NCI-H146 treated with DMSO at 0.1 percent for 48 hours (cell line): Measurements from ENCODE around the gene GAB2.
"Not testable (repeated sequence)": the region's sequence is repeated elsewhere in the genome, so short reads cannot be mapped to it uniquely, and the experiment has no call there.

ENCODE experiments used
- DNase-seq: peaks from one replicate; lab custom pipeline; 2025; ENCODE audit not compliant: unreplicated experiment; lab: John Stamatoyannopoulos, UW

GAB2 gene

DNA sequence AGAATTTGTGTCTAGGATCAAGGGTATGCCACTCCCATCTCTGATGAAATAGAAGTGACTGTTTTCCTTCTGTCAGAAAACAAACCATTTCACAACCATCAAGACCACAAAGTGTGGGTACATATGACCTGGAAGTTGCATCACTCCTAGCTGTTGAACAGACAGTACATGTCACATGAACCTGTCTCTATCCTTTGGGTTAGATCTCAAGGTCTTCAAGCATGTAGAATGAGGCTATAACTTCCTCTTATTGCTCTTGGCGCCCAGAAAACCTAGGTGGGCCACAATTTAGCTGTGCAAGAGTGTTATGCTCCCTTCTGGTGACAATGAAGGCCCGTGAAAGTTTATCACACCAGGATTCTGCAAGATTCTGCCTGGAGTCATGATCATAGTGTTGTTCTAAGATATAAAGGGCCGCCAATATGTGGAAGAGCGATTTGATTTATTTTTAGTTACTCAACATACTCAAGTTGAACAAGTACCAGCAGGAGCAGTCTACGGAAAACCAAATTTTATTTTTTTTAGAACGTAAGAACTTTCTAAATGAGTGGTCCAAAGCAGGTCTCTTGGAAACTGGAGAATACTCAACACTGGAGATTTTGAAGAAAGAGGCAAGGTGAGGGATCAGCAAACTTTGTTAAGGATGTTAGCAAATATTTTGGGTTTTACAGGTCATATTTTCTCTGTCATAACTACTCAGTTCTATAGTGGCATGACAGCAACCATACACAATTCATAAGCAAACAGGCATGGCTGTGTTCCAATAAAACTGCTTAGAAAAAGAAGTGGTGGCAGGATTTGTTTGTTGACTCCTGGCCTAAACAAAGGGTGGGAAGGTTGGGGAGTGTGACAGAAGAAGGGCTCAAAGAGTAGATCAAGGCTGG is 127.1 kb downstream of the GAB2 start:
- no peak for DNase-seq

DNA sequence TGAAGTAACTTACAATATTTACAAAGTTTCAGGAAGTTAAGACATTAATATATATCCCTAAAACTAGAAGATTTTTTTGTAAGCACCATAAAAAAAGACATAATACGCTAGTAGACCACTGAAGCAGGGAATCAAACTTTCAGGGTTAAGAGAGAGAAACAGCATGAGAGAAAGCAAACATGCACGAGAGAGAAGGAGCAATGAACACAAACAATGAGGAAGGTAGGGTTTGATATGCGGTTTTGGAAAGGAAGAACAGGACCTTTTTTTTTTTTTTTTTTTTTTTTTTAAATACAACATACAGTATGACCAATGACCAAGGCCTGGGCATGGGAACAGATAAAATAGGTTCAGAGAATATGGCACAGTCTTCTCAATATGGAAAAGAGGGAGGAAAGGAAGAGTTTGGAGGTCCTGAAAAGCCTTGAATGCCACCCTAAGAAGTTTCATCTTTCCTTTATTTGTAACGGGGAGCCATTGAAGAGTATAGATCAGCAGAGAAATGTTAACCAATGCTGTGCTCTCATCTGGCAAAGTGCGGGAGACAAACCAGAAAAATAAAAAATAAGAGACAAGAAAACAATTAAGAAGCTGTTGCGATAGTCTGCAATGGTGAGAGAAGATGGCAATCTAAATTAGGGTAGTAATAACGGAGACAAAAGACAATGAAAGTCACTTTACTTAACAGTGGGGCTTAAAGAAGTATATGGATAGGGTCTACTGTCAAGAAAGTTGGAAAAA is 127.9 kb downstream of the GAB2 start:
- DNase-seq: no peak

DNA sequence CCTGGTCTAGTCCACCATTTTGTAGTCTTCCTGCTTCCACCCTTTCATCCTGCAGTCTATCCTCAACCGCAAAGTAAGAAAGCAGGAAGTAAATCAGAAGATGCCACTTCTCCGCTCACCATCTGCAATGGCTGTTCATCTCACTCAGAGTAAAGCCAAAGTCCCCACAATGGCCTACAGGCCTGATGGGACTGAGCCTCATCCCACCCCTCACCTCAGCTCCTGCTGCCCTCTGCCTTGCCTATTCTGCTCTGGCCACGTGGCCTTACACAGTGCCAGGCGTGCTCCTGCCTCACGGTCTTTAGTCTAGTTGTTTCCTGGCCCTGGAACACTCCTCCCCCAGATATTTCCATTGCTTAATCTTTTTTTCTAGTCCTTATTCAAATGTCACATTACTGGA is 133.4 kb downstream of the GAB2 start:
- DNase-seq: no peak

DNA sequence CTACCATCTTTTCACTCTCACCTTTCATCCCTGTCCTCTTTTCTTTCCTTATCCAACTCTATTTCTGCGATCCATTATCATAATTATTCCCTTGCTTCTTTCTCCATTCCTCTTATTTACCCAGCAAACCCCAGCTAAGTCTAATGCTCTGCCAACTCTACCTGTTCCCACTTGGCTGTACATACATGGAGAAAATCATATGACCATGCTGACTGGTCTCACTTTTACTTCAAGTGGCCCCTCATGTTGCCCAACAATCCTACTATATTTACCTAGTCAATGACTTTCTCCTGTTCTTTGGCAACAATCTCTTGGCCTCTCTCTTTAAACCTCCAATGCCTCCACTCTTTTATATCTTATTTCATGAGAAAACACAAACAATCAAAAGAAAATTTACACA is 134.8 kb downstream of the GAB2 start:
- DNase-seq: no peak

DNA sequence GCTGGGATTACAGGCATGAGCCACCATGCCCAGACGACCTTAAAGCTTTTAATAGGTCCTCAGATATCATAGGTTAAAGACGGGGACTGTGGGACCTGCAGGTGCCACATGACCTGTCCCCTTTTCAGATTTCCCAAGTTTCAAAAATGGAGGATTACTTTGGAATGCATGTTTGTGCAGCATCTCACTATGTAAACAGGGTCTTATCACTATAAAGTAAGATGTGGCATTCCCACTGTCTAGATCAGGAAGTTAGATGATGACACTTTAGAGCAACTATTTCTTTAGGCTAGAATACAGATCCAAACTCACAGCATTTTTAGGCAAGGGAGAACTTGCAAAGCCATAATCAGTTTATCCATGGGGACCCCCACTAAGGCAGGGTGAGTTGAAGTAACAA is 136.1 kb downstream of the GAB2 start:
- DNase-seq: no peak

DNA sequence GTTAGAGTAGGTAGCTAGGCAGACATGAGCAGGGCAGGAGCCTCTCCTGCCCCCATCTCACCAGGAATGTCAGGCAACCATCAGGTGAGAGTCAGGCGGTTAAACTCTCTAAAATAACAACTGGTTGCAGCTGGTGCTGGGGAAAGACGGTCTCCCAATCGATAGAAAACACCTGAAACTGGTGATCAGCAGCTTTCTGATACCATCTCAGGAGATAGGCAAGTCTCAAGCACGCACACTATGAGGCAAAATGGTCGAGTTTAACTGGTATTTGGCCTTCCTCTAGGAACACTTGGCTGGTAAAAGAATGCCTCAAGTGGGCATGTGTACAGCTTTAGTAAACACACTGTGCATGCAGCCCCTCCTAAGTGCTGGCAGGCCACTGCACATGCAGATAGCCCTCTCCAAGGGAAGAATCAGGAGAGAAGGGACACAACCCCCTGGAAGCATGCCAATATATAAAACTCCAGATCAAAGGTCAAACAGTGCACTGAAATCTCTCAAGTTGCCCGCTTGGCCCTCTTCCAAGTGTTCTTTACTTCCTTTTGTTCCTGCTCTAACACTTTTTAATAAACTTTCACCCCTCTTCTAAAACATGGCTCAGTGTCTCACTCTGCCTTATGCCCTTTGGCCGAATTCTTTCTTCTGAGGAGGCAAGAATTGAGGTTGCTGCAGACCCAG is 140.2 kb downstream of the GAB2 start:
- no peak for DNase-seq

DNA sequence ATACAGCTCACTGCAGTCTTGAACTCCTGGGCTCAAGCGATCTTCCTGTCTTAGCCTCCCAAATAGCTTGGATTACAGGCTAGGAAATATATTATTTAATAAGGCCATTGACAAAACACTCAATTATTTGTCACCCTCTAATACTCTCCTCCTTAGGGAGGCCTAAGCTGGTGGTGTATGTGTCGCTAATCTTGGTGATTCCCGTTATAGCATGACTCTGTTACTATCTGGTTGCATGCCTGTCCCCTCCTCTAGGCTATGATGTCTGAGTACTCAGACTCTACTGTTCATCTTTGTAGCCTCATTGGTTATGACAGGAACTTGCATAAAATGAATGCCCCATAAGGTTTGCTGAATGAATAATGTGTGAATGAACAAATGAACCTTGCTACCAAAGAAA is 141.3 kb downstream of the GAB2 start:
- no peak for DNase-seq

DNA sequence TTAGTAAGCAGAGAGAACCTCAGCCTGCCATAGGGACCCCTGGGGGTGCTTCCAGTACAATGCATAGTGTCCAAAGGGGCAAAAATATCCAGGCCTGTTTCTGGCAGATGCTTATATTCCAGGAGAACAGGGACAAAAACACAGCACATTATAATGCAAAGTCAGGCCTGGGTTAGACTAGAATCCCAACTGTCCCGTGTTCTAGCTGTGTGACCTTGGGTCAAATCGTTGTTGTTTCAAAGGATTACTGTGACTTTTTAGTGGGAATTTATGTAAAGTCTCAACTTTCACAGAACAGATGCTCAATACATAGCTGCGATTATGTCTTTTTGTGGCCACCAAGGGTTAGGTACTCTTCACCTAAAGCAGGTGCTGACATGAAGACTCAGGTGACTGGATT is 142.9 kb downstream of the GAB2 start:
- no peak for DNase-seq

DNA sequence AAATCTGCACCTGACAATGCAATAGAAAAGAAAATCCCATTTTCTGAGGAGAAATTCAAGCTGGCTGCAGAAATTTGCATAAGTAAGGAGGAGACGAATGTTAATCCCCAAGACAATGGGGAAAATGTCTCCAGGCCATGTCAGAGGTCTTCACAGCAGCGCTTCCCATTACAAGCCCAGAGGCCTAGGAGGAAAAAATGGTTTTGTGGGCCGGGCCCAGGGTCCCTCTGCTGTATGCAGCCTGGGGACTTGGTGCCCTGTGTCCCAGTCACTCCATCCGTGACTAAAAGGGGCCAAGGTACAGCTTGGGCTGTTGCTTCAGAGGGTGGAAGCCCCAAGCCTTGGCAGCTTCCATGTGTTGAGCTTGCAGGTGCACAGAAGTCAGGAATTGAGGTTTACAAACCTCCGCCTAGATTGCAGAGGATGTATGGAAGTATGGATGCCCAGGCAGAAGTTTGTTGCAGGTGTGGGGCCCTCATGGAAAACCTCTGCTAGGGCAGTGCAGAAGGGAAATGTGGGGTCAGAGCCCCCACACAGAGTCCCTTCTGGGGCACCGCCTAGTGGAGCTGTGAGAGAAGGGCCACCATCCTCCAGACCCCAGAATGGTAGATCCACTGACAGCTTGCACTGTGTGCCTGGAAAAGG is 144.9 kb downstream of the GAB2 start:
- DNase-seq: not testable (repeated sequence)

DNA sequence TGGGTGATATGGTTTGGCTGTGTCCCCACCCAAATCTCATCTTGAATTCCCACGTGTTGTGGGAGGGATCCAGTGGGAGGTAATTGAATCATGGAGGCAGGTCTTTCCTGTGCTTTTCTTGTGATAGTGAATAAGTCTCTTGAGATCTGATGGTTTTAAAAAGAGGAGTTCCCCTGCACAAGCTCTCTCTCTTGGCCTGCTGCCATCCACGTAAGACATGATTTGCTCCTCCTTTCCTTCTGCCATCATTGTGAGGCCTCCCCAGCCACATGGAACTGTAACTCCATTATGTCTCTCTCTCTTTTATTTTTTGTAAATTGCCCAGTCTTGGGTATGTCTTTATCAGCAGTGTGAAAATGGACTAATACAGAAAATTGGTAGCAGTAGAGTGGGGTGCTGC is 145.8 kb downstream of the GAB2 start:
- DNase-seq: not testable (repeated sequence)

DNA sequence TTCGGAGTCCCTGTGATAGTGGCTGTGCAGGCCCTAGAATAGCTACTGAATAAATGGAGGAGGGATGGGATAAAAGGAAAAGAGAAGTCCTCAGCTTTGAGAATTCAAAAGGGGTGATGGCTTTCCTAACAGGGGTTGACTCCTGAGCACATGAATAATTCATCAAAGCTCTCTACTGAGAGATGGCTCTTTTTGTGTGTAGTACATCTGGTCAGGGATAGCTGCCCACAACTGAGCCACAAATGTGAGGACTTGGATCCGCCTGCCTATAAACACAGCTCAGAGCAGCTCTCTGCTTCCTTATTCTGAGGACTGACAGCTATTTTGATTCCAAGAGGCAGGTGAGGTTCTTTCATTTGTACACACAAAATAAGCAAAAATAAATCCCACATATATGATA is 146.6 kb downstream of the GAB2 start:
- DNase-seq: no peak

DNA sequence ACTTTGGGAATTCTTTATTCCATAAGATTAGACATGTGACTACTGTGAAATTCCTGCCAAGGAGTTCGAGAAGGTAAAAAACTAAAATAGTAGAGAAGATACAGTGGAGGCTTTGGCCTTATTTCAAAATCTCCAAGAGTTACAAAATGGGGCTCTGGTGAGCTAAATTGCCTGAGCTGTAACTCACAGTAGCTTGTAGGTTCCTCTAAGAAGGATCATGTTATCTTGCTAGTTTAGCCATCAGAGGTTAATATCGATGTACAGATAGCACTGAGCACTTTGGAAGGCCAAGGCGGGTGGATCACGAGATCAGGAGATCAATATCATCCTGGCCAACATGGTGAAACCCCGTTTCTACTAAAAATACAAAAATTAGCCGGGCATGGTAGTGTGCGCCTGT is 147.8 kb downstream of the GAB2 start:
- no peak for DNase-seq

DNA sequence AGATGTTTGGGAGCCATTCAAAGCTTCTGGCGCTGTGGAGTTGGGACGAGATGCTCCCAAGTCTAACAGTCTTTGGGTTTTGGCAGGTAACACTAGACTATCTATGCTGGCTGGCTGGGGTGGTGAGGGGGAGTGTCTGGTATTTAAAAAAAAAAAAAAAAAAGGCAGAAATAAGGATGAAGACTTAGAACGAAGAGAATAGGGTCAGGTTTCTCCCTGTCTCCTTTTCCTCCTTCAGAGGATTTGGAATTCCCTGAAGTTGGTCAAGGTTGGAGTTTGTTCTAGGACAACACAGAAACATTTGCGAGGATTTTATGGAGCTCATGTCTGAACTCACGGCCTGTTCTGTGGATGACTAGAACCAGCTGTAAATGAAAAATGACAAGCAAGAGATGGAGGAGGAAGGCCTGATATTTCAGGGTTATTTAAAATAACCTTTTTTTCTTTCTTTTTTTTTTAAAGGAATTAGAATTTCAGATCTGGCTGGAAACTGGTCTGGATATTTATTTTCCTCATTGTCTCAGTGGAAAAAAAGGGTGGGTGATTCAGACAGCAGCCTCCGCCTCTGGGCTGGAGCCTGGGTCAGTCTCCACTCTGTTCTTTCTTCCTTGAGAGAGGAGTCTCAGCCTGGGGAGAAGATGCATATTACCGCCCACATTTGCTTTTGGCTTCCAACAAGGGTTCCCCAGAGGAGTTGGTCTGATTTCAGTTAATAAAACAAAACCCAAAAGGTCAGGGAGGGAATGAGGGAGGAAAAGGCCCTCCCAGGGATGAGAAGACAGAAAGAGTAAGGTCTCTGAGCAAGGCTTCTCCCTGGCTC is 148.8 kb downstream of the GAB2 start:
- no peak for DNase-seq

DNA sequence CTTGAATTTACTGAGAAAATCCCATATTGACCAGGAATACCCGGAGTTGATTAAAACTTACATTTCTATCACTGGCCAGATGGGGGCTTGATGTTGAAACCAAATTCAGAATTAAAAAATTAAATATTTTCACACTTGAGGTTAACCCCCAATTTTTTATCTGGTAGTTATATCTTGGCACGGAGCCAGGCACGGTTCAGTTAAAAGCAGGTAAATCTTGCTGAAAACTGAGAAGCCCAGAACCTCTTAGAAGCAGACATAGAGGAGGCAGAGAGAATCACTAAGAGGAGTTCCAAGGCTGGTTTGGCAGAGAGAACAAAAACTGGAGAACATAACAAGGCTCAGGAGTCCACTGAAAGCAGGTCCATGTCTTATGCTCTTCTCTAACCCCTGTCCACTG is 151.2 kb downstream of the GAB2 start:
- no peak for DNase-seq

DNA sequence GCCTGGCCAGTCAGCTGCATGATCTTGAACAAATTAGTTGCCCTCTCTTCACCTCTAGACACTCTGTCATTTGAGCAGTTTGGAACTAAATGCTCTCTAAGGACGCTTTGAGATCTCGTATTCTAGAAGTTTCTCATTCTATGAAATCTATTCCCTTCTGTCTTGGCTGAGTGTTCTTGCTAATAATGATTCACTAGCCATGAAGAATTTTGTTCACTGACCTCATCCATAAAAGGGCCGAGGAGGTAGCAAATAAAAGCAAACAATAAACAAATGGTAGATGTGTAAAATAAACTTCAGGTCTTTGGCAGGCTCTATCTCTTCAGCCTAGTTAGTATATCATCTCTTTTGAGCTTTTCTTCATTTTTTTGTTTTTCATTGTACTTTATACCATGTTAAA is 152.3 kb downstream of the GAB2 start:
- DNase-seq: no peak

DNA sequence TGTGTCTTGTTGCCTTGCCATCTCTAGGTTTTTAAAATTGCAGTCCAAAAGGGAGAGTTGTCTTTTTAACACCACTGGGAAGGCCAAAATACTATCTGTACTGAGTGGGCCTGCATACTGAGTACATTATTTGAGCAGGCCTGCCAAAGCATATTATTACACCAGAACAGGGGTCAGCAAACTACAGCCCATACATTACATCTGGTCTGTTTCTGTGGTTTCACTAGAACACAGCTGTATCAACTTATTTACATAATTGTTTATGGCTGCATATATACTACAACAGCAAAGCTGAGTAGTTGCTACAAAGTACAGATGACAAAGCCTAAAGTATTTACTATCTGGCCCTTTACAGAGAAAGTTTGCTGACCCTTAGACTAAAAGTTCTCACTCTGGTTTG is 154.9 kb downstream of the GAB2 start:
- DNase-seq: no peak

DNA sequence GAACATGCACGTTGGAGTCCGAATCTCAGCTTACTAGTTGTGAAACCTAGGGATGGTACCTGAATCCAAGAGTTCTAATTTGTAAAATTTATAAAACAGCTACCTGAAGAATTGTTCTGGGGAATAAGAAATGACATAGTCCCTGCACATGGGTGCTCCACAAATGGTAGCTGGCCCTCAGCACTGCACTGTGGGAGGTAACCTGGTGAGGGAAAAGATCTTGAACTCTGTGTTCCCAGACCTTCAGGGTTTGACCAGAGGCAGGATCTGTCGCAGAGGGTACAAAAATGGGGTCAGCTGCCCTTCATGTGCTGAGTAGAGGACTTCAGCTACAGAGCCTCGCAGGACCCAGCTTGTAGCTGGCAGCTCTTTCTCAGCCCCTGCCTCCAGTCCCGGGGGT is 155.4 kb downstream of the GAB2 start:
- no peak for DNase-seq

DNA sequence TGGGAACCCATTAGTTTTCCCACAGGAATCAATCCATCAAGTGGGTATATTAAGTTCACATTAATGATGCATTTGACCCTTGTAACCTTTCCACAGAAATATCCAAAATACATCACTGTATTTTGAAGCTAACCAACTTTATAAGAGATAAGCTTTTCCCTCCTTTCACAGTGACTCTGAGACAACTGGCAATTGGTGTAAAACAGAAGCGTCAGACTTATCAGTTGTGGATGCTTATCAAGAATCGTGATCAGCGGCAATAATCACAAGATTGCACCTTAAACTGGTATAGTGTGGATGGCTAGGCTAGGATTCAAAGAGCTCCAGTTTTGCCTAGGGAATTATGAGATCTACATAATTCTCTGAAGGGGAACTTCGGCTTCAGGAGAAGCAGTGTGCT is 155.8 kb downstream of the GAB2 start:
- no peak for DNase-seq

DNA sequence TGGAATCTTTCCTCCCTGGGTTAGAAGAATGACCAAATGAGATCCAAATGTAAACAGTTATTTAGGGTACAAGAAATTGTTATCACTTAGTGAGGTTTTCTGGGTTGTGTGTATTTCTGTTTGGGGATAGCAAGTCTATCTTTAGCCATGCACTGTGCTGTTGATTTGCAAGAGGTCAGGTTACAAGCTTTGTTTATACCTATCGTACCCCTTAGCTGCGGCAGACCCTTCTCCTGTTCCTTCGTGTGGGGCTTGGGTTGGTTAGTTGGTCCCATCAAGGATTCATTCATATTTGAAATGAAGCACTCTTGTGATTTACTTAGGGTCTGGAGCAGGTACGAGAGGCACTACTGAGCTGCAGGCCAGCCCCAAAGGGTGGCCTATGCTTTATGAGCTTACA is 156.3 kb downstream of the GAB2 start:
- no peak for DNase-seq

DNA sequence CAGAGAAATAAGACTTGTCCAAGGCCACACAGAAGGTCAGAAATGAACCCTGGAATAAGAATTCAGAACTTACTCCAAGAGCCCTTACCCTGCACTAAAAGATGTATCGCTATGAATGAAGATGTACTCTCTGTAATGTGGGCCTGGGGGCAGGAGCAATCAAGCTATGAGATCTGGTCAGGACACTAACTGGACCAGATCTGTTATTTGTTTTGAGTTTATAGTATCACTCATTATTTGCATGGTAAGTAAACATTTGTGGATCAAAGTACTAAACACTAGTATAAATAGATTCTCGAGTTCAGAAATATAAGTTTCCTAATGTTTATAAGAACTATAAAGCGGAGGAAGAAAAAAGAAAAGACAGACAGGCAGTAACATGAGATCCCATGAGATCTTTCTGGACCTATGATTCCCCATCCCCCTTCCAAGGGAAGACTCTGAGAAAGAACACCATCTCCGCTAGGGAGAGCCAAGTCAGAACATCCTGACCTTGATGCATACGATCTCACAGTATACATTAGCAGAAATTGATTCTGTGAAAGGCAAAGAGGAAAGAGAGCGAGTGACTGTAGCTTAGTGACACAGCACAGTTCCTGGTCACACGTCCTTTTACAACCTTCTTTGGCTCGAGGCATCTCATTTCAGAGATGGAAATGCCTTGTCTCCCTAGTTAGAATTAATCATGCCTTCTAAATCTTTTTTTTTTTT is 157.7 kb downstream of the GAB2 start:
- DNase-seq: no peak
